NCI-H1694 (cell line): Measurements from ENCODE around the gene MTX3.

ENCODE experiments used
- DNase-seq: peaks from one replicate; lab custom pipeline; 2025; lab: John Stamatoyannopoulos, UW

Gene MTX3

GRCh38 chr5:79990598-79991507 is at the start of gene MTX3:
Gene MTX3 (minus strand): TSS chr5:79991262. CDS start chr5:79991238, 24 bp downstream.
- peak; percentile 84 for DNase-seq

GRCh38 chr5:80039650-80040049 is 48.6 kb upstream of the MTX3 start:
- DNase-seq, result no peak

- DNase-seq, result no peak
These were observed 46.3 kb upstream of the MTX3 start for GRCh38 chr5:80037366-80037765.

- DNase-seq, result no peak
These were observed 45.6 kb upstream of the MTX3 start for GRCh38 chr5:80036615-80037014.

- no peak for DNase-seq
These were observed 44.8 kb upstream of the MTX3 start for GRCh38 chr5:80035839-80036238.

- DNase-seq, result no peak
These were observed 44.1 kb upstream of the MTX3 start, which contains the start of gene THBS4 for GRCh38 chr5:80034962-80035821. Gene THBS4 (plus strand): TSS chr5:80035348. CDS start chr5:80035538, 190 bp downstream.

GRCh38 chr5:80034559-80034958 is 43.5 kb upstream of the MTX3 start:
- DNase-seq, result no peak

GRCh38 chr5:80033513-80033912 is 42.5 kb upstream of the MTX3 start:
- DNase-seq, result no peak

- DNase-seq, result no peak
These were observed 40.0 kb upstream of the MTX3 start for GRCh38 chr5:80031109-80031508.

GRCh38 chr5:80026841-80027240 is 35.8 kb upstream of the MTX3 start:
- no peak for DNase-seq

GRCh38 chr5:80025069-80025468 is 34.0 kb upstream of the MTX3 start:
- no peak for DNase-seq

GRCh38 chr5:80010754-80011392 is 19.8 kb upstream of the MTX3 start:
- peak; percentile 56 for DNase-seq

GRCh38 chr5:80008995-80009765 is 18.1 kb upstream of the MTX3 start:
- no peak for DNase-seq

GRCh38 chr5:80002677-80003076 is 11.6 kb upstream of the MTX3 start:
- DNase-seq, result no peak

GRCh38 chr5:79999722-80000121 is 8.7 kb upstream of the MTX3 start:
- DNase-seq, result no peak

GRCh38 chr5:79992891-79993657 is 2.0 kb upstream of the MTX3 start:
- no peak for DNase-seq

GRCh38 chr5:79990205-79990597 is 861 bp downstream of the MTX3 start:
- DNase-seq, result no peak

GRCh38 chr5:79986260-79986659 is 4.8 kb downstream of the MTX3 start:
- no peak for DNase-seq

GRCh38 chr5:79985288-79985687 is 5.8 kb downstream of the MTX3 start:
- no peak for DNase-seq

- DNase-seq, result no peak
These were observed 6.7 kb downstream of the MTX3 start for GRCh38 chr5:79984363-79984762.

GRCh38 chr5:79983618-79984017 is 7.4 kb downstream of the MTX3 start:
- no peak for DNase-seq
